Keratinocyte (primary cell): ENCODE measurements around the gene R3HCC1L. TPM values are rescaled to one million over a fixed set of nuclear protein-coding genes. Genes with fewer than 3 reads are reported as not detected.
"Not testable (repeated sequence)": the region's sequence is repeated elsewhere in the genome, so short reads cannot be mapped to it uniquely, and the experiment has no call there.

Experiments used
- DNase-seq: peaks from one replicate; pipeline ENCODE4 v3.0.0-alpha.2; 2011; ENCODE audit warnings: low read depth, missing footprints, low spot score
- FAIRE-seq: peaks from 2 replicates; lab custom pipeline; 2011; peaks lifted over from hg19 to GRCh38; lab: Jason Lieb, UNC
- H2AFZ ChIP-seq: 2 replicates; pipeline ENCODE4 v1.6.0; 2012; ENCODE audit warnings: low read length, control low read depth, inconsistent platforms; ENCODE audit not compliant: control insufficient read depth
- H3K27ac ChIP-seq: 2 replicates; pipeline ENCODE4 v1.5.1; 2011; ENCODE audit warnings: low read length; ENCODE audit not compliant: control insufficient read depth, insufficient read depth
- H3K27me3 ChIP-seq: 3 replicates; pipeline ENCODE4 v1.6.0; 2011; ENCODE audit warnings: low read length; ENCODE audit not compliant: control insufficient read depth, insufficient read depth; ENCODE audit errors: extremely low read depth
- H3K36me3 ChIP-seq, 2 experiments: 2 replicates in 1 of 2; 3 replicates in 1 of 2; pipeline ENCODE4 v1.5.1; 2011; ENCODE audit warnings: low read length in 2 of 2, mild to moderate bottlenecking in 1 of 2; ENCODE audit not compliant: control insufficient read depth in 2 of 2, insufficient read depth in 2 of 2; ENCODE audit errors: extremely low read depth in 1 of 2
- H3K4me1 ChIP-seq: 3 replicates; pipeline ENCODE4 v1.5.1; 2011; ENCODE audit warnings: low read length; ENCODE audit not compliant: control insufficient read depth, insufficient read depth; ENCODE audit errors: extremely low read depth
- H3K4me2 ChIP-seq: 3 replicates; pipeline ENCODE4 v1.6.0; 2011; ENCODE audit warnings: low read depth, low read length; ENCODE audit not compliant: control insufficient read depth, insufficient read depth; ENCODE audit errors: extremely low read depth
- H3K4me3 ChIP-seq, 3 experiments: fragments of 200-600 bp in 1 of 3; sonication (generic) in 1 of 3; 2 replicates in 2 of 3; 3 replicates in 1 of 3; pipeline ENCODE4 v1.5.1; 2011 to 2016; ENCODE audit warnings: low read length in 3 of 3, mild to moderate bottlenecking in 3 of 3, control low read depth in 2 of 3, inconsistent platforms in 1 of 3, low read depth in 1 of 3, mixed read lengths in 1 of 3, mixed run types in 1 of 3, moderate library complexity in 1 of 3; ENCODE audit not compliant: control insufficient read depth in 2 of 3, insufficient read depth in 2 of 3; ENCODE audit errors: extremely low read depth in 1 of 3
- H3K79me2 ChIP-seq: 2 replicates; pipeline ENCODE4 v1.6.0; 2012; ENCODE audit warnings: low read length; ENCODE audit not compliant: control insufficient read depth, insufficient read depth
- H3K9ac ChIP-seq: 3 replicates; pipeline ENCODE4 v1.6.0; 2011; ENCODE audit warnings: low read length; ENCODE audit not compliant: control insufficient read depth, insufficient read depth; ENCODE audit errors: extremely low read depth
- H3K9me1 ChIP-seq: 3 replicates; pipeline ENCODE4 v1.6.0; 2011; ENCODE audit warnings: low read length; ENCODE audit not compliant: control insufficient read depth, insufficient read depth; ENCODE audit errors: extremely low read depth
- H3K9me3 ChIP-seq: 2 replicates; pipeline ENCODE4 v1.5.1; 2012; ENCODE audit warnings: low read depth, low read length; ENCODE audit not compliant: control insufficient read depth
- H4K20me1 ChIP-seq: 3 replicates; pipeline ENCODE4 v1.6.0; 2011; ENCODE audit warnings: low read length; ENCODE audit not compliant: control insufficient read depth, insufficient read depth; ENCODE audit errors: extremely low read depth
- EZH2 ChIP-seq: IDR thresholded peaks from one replicate; pipeline ENCODE4 v1.6.1; 2012; ENCODE audit warnings: inconsistent platforms, mild to moderate bottlenecking, low read length, moderate library complexity
- dilution Hi-C: fragments of 300-500 bp; cut with MboI; formaldehyde crosslinking; loops from one replicate; pipeline ENCODE4 v1.7.0; 2020; ENCODE audit warnings: low sequenced_read_pairs; ENCODE audit not compliant: extremely low pct_ligation_motif_present
- polyA plus RNA-seq, 5 experiments: library from polyadenylated mRNA; depleted of rRNA in 3 of 5; stranded (reverse) in 3 of 5; stranded (forward) in 1 of 5; unstranded in 1 of 5; fragments of >200 nt; gene quantifications; 1 replicate in 1 of 5; 2 replicates in 3 of 5; 3 replicates in 1 of 5; pipeline versions ENCODE4 v1.2.1 to v1.2.3, GENCODE V29; 2011 to 2012; ENCODE audit warnings: missing spikeins in 2 of 5, low read depth in 1 of 5, low replicate concordance in 1 of 5
- TF ChIP-seq, protein P1 (sequence below), 3 experiments: IDR thresholded peaks in 1 of 3; conservative IDR thresholded peaks in 1 of 3; optimal IDR thresholded peaks in 1 of 3; 2 replicates in 2 of 3; 3 replicates in 1 of 3; pipeline versions ENCODE3 to v1.5.1; 2011; ENCODE audit warnings: low read length in 3 of 3, mild to moderate bottlenecking in 3 of 3, moderate library complexity in 2 of 3, control low read depth in 1 of 3, inconsistent platforms in 1 of 3; ENCODE audit not compliant: insufficient read depth in 2 of 3; ENCODE audit errors: extremely low read depth in 1 of 3

The R3HCC1L gene
- polyA plus RNA-seq, 1 donor (not counting 4 experiments of a cell fraction or from before 2014, with no cell fraction given): 11.7 TPM

DNA sequence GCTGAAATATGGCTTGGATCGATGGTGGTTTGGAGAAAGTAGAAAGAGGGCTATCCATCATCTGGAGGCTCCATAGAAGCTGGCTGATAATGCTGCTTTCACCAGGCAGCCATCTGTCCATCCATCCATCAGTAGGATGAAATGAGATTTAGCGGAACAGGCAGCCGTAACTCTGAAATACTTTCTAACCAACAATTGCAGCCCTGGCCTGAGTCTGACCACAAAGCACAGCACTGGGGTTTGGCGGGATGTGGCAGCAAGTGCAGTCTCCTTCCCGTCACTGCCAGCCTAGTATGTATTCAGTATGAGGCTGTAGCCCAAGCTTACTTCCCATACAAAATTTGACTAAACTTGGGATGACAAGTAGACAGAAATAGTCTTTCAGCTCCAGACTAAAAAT, 38.0 kb downstream of the R3HCC1L start:
- no peaks in the 10 kb centered on the region for H3K27me3 ChIP-seq
- no peak overlapping the region for H2AFZ ChIP-seq
- no peaks in the 10 kb centered on the region for H3K9me1 ChIP-seq
- no peak for TF ChIP-seq EZH2
- TF ChIP-seq, protein P1, sequence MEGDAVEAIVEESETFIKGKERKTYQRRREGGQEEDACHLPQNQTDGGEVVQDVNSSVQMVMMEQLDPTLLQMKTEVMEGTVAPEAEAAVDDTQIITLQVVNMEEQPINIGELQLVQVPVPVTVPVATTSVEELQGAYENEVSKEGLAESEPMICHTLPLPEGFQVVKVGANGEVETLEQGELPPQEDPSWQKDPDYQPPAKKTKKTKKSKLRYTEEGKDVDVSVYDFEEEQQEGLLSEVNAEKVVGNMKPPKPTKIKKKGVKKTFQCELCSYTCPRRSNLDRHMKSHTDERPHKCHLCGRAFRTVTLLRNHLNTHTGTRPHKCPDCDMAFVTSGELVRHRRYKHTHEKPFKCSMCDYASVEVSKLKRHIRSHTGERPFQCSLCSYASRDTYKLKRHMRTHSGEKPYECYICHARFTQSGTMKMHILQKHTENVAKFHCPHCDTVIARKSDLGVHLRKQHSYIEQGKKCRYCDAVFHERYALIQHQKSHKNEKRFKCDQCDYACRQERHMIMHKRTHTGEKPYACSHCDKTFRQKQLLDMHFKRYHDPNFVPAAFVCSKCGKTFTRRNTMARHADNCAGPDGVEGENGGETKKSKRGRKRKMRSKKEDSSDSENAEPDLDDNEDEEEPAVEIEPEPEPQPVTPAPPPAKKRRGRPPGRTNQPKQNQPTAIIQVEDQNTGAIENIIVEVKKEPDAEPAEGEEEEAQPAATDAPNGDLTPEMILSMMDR (optimal IDR thresholded peaks at IDR 0.05 in 1 of 3, IDR thresholded peaks at IDR 0.05 in 1 of 3, conservative IDR thresholded peaks at IDR 0.05 in 1 of 3; ENCODE audit: extremely low read depth in 1 of 3, insufficient read depth in 2 of 3, low read length in 3 of 3): no peak
- no peak overlapping the region for H3K27ac ChIP-seq
- peaks cover 7 to 11% of the 10 kb centered on the region in 2 experiments for H3K36me3 ChIP-seq
- H3K4me2 ChIP-seq: no peak overlapping the region
- FAIRE-seq (no peak), DNase-seq (no peak)
- H3K9ac ChIP-seq: no peak overlapping the region
- peaks cover 16% of the 10 kb centered on the region for H3K79me2 ChIP-seq
- H3K4me3 ChIP-seq: no peak overlapping the region
- dilution Hi-C loops: no loop called here
- H3K4me1 ChIP-seq: no peaks in the 10 kb centered on the region
- no peaks in the 10 kb centered on the region for H4K20me1 ChIP-seq
- H3K9me3 ChIP-seq: no peaks in the 10 kb centered on the region

DNA sequence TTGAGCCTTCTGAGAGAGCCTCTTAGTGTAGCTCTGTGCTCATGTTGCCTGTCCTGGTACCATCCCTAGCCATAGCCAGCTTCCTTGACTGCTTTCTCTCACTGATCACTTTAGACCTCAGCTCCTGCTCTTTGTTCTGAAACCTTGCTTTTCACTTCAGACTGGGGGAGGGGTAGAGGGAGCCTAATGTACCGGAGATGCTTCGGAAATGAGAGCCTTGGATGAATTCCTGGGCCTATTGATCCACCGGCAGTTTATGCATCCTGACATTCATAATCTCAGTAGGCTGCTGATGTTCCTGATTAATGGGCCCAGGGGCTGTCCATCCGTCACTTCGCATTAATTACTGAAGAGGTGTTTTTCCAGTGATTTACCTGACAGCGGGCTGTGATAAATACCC, 38.8 kb downstream of the R3HCC1L start:
- no peak overlapping the region for H3K4me3 ChIP-seq

DNA sequence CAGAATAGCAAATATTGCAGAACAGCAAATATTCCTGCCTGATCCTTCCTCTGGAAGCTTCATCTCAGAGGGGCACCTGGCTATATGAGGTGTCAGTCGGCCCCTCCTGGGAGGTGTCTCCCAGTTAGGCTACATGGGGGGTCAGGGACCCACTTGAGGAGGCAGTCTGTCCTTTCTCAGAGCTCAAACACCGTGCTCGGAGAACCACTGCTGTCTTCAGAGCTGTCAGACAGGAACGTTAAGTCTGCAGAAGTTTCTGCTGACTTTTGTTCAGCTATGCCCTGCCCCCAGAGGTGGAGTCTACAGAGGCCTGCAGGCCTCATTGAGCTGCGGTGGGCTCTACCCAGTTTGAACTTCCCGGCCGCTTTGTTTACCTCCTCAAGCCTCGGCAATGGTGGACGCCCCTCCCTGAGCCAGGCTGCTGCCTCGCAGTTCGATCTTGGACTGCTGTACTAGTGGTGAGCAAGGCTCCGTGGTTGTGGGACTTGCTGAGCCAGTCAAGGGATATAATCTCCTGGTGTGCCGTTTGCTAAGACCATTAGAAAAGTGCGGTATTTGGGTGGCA, 48.0 kb downstream of the R3HCC1L start:
- dilution Hi-C loops, H3K9me1 ChIP-seq, H3K27me3 ChIP-seq, H3K9ac ChIP-seq, H3K4me1 ChIP-seq, DNase-seq, H3K4me3 ChIP-seq, FAIRE-seq, H4K20me1 ChIP-seq, H3K27ac ChIP-seq, H3K9me3 ChIP-seq, H2AFZ ChIP-seq, H3K4me2 ChIP-seq, H3K36me3 ChIP-seq: not testable (repeated sequence)
- H3K79me2 ChIP-seq: peaks cover 18% of the 10 kb centered on the region

More for the DNA sequence above, 38.8 kb downstream of the R3HCC1L start:
- Histone ChIP-seq H4K20me1 (no peaks in the 10 kb centered on the region), H3K4me2 (no peak overlapping the region), H2AFZ (no peak overlapping the region), H3K27me3 (no peaks in the 10 kb centered on the region), H3K9ac (no peak overlapping the region), H3K36me3 (peaks cover 7 to 9% of the 10 kb centered on the region in 2 experiments), H3K9me1 (no peaks in the 10 kb centered on the region), H3K27ac (no peak overlapping the region), H3K4me1 (no peaks in the 10 kb centered on the region), H3K9me3 (no peaks in the 10 kb centered on the region), H3K79me2 (peaks cover 18% of the 10 kb centered on the region)
- TF ChIP-seq, protein P1 (optimal IDR thresholded peaks at IDR 0.05 in 1 of 3, IDR thresholded peaks at IDR 0.05 in 1 of 3, conservative IDR thresholded peaks at IDR 0.05 in 1 of 3; ENCODE audit: extremely low read depth in 1 of 3, insufficient read depth in 2 of 3, low read length in 3 of 3): no peak
- TF ChIP-seq EZH2: no peak
- DNase-seq (no peak), FAIRE-seq (no peak)
- dilution Hi-C loops: no loop called here
